NCI-H2171 (cell line): Measurements from ENCODE around the gene MMP24OS.

Experiments
- DNase-seq: peaks from one replicate; lab custom pipeline; 2025; lab: John Stamatoyannopoulos, UW

The MMP24OS gene

DNA sequence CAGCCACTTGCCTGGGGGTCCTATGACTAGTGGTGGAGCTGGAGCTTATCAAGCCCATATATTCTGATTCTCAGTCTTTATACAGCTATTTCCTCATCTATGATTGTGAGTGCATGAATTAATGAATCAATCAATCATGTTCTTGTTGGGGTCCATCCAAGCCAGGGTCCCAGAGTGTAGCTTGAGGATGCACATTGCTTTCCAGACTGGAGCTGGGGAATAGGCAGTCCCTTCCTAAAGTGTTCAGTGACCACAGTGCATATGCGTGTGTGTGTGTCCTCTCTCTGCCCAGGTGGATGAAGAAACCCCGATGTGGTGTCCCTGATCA is 26.3 kb downstream of the MMP24OS start:
- no peak for DNase-seq

- no peak for DNase-seq
These were observed 29.1 kb downstream of the MMP24OS start for GRCh38 chr20:35248641-35249475.

GRCh38 chr20:35246723-35247122 is 31.2 kb downstream of the MMP24OS start:
- no peak for DNase-seq

DNA sequence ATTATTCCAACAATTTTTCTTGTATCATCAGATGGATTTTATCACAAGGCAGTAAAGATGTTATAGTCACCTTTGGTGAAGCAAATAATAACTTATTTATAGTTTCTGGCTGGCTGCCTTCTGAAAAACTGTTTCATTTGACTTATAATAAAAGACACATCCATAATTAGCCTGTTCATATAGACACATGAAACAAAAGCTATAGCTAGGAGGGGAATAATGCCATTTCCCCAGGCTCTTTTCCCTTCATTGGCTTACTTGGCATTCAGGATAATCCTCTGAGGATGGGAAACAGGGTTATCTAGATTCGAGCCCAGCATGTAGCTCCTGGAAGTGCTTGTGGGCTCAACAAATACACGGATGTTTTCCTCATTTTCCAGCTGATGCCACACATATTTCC is 33.9 kb downstream of the MMP24OS start:
- DNase-seq, result no peak

- DNase-seq, result no peak
These were observed 34.6 kb downstream of the MMP24OS start for GRCh38 chr20:35243317-35243716.

DNA sequence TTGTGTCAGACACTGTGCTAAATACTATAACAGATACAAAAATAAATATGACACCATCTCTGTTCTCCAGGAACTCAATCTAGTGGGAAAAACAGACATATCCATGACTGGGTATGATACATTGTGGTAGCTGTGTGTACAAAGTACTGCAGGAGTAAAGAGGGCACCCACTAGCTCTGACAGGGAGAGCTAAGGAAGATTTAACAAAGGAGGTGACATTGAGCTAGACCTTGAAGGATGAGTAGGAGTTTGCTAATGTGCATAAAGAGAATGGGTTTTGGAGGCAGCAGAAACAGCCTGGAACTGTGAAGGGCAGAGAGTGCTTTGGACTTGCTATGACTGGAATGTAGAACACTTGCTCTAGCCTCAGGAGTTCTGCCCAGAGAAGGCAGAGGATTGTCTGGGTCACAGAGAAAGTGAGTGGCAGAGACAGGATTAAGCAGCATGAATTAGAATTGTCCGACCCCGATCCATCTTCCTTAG is 37.1 kb downstream of the MMP24OS start:
- no peak for DNase-seq

GRCh38 chr20:35240083-35240810 is 37.7 kb downstream of the MMP24OS start:
- no peak for DNase-seq

GRCh38 chr20:35238735-35239134 is 39.2 kb downstream of the MMP24OS start:
- no peak for DNase-seq

GRCh38 chr20:35238170-35238569 is 39.8 kb downstream of the MMP24OS start:
- DNase-seq, result no peak

GRCh38 chr20:35237486-35237885 is 40.4 kb downstream of the MMP24OS start:
- no peak for DNase-seq

DNA sequence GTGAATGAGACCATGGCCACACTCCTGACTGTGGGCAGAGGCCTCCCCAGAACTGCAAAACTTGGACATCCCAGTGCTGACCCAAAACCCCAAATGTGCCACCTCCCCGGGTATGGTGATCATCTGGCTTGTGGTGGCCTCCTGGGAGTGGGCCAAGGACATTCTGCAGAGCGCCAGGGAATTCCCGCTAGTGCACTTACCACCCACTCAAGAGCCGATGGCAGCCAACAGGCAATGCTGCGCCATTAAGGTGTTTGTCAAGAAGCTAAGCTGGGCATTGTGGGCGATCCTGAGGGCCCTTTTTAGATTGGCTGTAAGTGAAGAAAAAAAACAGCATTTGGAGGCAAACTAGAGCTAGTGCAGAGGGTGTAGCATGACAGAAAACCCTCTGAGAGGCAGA is 42.0 kb downstream of the MMP24OS start:
- DNase-seq, result no peak

DNA sequence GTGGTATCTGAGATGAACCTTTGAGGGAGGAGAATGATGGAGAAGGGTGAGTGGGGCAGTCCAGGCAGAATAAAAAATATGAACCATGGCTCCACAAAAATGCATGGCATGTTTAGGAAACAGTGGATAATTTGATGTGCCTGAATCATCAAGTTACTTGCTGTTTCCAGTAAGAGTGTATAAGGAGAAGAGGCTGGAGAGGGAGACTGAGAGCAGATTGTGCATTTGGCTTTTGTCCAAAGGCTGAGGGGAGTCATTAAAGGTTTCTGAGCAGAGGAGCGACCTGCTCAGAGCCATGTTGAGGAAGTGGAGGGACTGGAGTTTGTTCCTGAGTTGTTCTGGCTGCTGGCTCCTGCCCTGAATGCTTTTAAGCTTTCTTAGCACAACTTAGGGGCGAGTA is 45.3 kb downstream of the MMP24OS start:
- peak; percentile 76 for DNase-seq

- peak; percentile 64 for DNase-seq
These were observed 50.8 kb downstream of the MMP24OS start for GRCh38 chr20:35226884-35227681.
